IMR-90 (cell line): Measurements from ENCODE around the gene NCOA3. TPM values are rescaled to one million over a fixed set of nuclear protein-coding genes. Genes with fewer than 3 reads are reported as not detected.

Experiments used
- ATAC-seq: fragments of 200-7000 bp; cut with Tn5 transposase; 2 replicates; pipeline ENCODE4 v1.9.1; 2020; ENCODE audit warnings: low read depth, mild to moderate bottlenecking, moderate library complexity
- BruUV-seq: library from RNA; stranded (reverse); fragments of 400-500 nt; replicated peaks from 2 replicates; lab custom pipeline; 2021; lab: Mats Ljungman, UMichigan
- CTCF ChIA-PET: fragments of 300-600 bp; formaldehyde crosslinking; extraction: SDS; loops from one replicate; lab custom pipeline; 2021; ENCODE audit warnings: antibody characterized with exemption; lab: Yijun Ruan, JAX
- POLR2A ChIA-PET: fragments of 300-600 bp; sonication (Branson Sonifier 250); formaldehyde crosslinking; loops from one replicate; lab custom pipeline; 2022; ENCODE audit warnings: antibody characterized with exemption; ENCODE audit not compliant: unreplicated experiment; lab: Charles Lee
- DNase-seq: peaks from one replicate; pipeline ENCODE4 v3.0.0; 2013
- H2AFZ ChIP-seq: replicated peaks from 2 replicates; pipeline ENCODE3; 2013; ENCODE audit warnings: low read length, mild to moderate bottlenecking; ENCODE audit not compliant: poor library complexity
- H2AK5ac ChIP-seq: 2 replicates; pipeline ENCODE4 v1.6.1; 2013; ENCODE audit warnings: low read depth, low read length, inconsistent platforms
- H2AK9ac ChIP-seq: replicated peaks from 2 replicates; pipeline ENCODE3; 2013; ENCODE audit warnings: mild to moderate bottlenecking, low read depth, low read length, moderate library complexity; ENCODE audit not compliant: poor library complexity
- H2BK120ac ChIP-seq: 2 replicates; pipeline ENCODE4 v1.6.1; 2013; ENCODE audit warnings: low read depth, low read length, inconsistent platforms
- H2BK15ac ChIP-seq: 3 replicates; pipeline ENCODE4 v1.6.1; 2013; ENCODE audit warnings: low read depth, low read length, inconsistent platforms
- H2BK20ac ChIP-seq: 2 replicates; pipeline ENCODE4 v1.6.1; 2013; ENCODE audit warnings: low read depth, mild to moderate bottlenecking, inconsistent platforms, low read length, moderate library complexity
- H2BK5ac ChIP-seq: 2 replicates; pipeline ENCODE4 v1.6.1; 2013; ENCODE audit warnings: mild to moderate bottlenecking, low read depth, low read length, inconsistent platforms; ENCODE audit not compliant: poor library complexity, severe bottlenecking
- H3K14ac ChIP-seq: replicated peaks from 2 replicates; pipeline ENCODE4 v1.6.1; 2013; ENCODE audit warnings: low read depth, low read length, inconsistent platforms
- H3K18ac ChIP-seq: 2 replicates; pipeline ENCODE4 v1.6.1; 2013; ENCODE audit warnings: low read depth, low read length, control low read depth
- H3K23ac ChIP-seq: 2 replicates; pipeline ENCODE4 v1.6.1; 2013; ENCODE audit warnings: low read depth, low read length, inconsistent platforms
- H3K27ac ChIP-seq: 2 replicates; pipeline ENCODE4 v1.5.1; 2013; ENCODE audit warnings: mild to moderate bottlenecking, control low read depth, low read length; ENCODE audit not compliant: insufficient read depth
- H3K27me3 ChIP-seq: 2 replicates; pipeline ENCODE4 v1.6.1; 2013; ENCODE audit warnings: low read length; ENCODE audit not compliant: control insufficient read depth, insufficient read depth
- H3K36me3 ChIP-seq: 2 replicates; pipeline ENCODE4 v1.6.1; 2013; ENCODE audit warnings: low read length, mixed read lengths; ENCODE audit not compliant: control insufficient read depth, insufficient read depth
- H3K4ac ChIP-seq: 2 replicates; pipeline ENCODE4 v1.6.1; 2013; ENCODE audit warnings: low read depth, low read length, inconsistent platforms
- H3K4me1 ChIP-seq: 2 replicates; pipeline ENCODE4 v1.6.1; 2013; ENCODE audit warnings: low read length, mixed read lengths; ENCODE audit not compliant: control insufficient read depth, insufficient read depth
- H3K4me2 ChIP-seq: 2 replicates; pipeline ENCODE4 v1.6.1; 2013; ENCODE audit warnings: low read depth, mild to moderate bottlenecking, control low read depth, low read length, moderate library complexity
- H3K4me3 ChIP-seq: 2 replicates; pipeline ENCODE4 v1.5.1; 2013; ENCODE audit warnings: low read depth, mild to moderate bottlenecking, control low read depth, low read length, moderate library complexity; ENCODE audit not compliant: insufficient read depth
- H3K56ac ChIP-seq: 2 replicates; pipeline ENCODE4 v1.6.1; 2013; ENCODE audit warnings: low read length, inconsistent platforms; ENCODE audit not compliant: insufficient read depth; ENCODE audit errors: extremely low read depth
- H3K79me1 ChIP-seq, 2 experiments: 2 replicates each; pipeline ENCODE4 v1.6.1; 2013; ENCODE audit warnings: low read length in 2 of 2, inconsistent platforms in 1 of 2, low read depth in 1 of 2
- H3K9ac ChIP-seq: 2 replicates; pipeline ENCODE4 v1.6.1; 2013; ENCODE audit warnings: low read depth, low read length, control low read depth
- H3K9me1 ChIP-seq: 2 replicates; pipeline ENCODE4 v1.6.1; 2013; ENCODE audit warnings: low read length, inconsistent platforms; ENCODE audit not compliant: insufficient read depth
- H3K9me3 ChIP-seq: 2 replicates; pipeline ENCODE4 v1.6.1; 2013; ENCODE audit warnings: low read length; ENCODE audit not compliant: control insufficient read depth, insufficient read depth
- H4K20me1 ChIP-seq: 2 replicates; pipeline ENCODE4 v1.6.1; 2013; ENCODE audit warnings: low read length, inconsistent platforms; ENCODE audit not compliant: insufficient read depth
- H4K5ac ChIP-seq: 2 replicates; pipeline ENCODE4 v1.6.1; 2013; ENCODE audit warnings: mild to moderate bottlenecking, low read depth, low read length, control low read depth
- H4K8ac ChIP-seq, 2 experiments: 2 replicates each; pipeline ENCODE4 v1.6.1; 2013; ENCODE audit warnings: low read depth in 2 of 2, low read length in 2 of 2, control low read depth in 1 of 2, inconsistent platforms in 1 of 2
- H4K91ac ChIP-seq: 2 replicates; pipeline ENCODE4 v1.6.1; 2013; ENCODE audit warnings: low read depth, low read length, inconsistent platforms; ENCODE audit not compliant: insufficient read depth
- CEBPB ChIP-seq: IDR thresholded peaks from 2 replicates; pipeline ENCODE4 v1.6.1; 2012; ENCODE audit warnings: low read depth, low read length, improper control_type of control experiment
- CHD1 ChIP-seq: IDR thresholded peaks from 2 replicates; pipeline ENCODE4 v1.6.1; 2012; ENCODE audit warnings: low read depth, low read length, improper control_type of control experiment
- MAFK ChIP-seq: IDR thresholded peaks from 2 replicates; pipeline ENCODE4 v1.6.1; 2012; ENCODE audit warnings: low read depth, low read length, improper control_type of control experiment
- MAZ ChIP-seq: IDR thresholded peaks from 2 replicates; pipeline ENCODE4 v1.6.1; 2012; ENCODE audit warnings: low read depth, mild to moderate bottlenecking, low read length, improper control_type of control experiment, moderate library complexity, borderline replicate concordance
- NFE2L2 ChIP-seq: fragments of 150-350 bp; IDR thresholded peaks from 2 replicates; pipeline ENCODE4 v1.6.1; 2016; ENCODE audit warnings: low read depth, mild to moderate bottlenecking, low read length
- RCOR1 ChIP-seq: IDR thresholded peaks from 2 replicates; pipeline ENCODE4 v1.6.1; 2012; ENCODE audit warnings: mild to moderate bottlenecking, low read length, improper control_type of control experiment; ENCODE audit not compliant: insufficient replicate concordance
- RFX5 ChIP-seq: IDR thresholded peaks from 2 replicates; pipeline ENCODE4 v1.8.0; 2012; ENCODE audit warnings: low read depth, mild to moderate bottlenecking, low read length, moderate library complexity
- SMC3 ChIP-seq: fragments of 150-350 bp; IDR thresholded peaks from 2 replicates; pipeline ENCODE4 v1.6.1; 2016; ENCODE audit warnings: low read depth, mild to moderate bottlenecking, antibody characterized with exemption, low read length, moderate library complexity
- WGBS, 2 experiments: methylation state at CpG; one replicate each; pipeline versions ENCODE4 v1.1.5 to v1.1.7; 2013; ENCODE audit warnings: missing lambda C conversion rate in 2 of 2; ENCODE audit not compliant: insufficient read length in 1 of 2; ENCODE audit errors: extremely low coverage in 2 of 2; 5-methylcytosine and 5-hydroxymethylcytosine counted together
- dilution Hi-C: fragments of 300-500 bp; cut with HindIII; formaldehyde crosslinking; loops from one replicate; pipeline ENCODE4 v1.14.3; 2018; ENCODE audit warnings: low sequenced_read_pairs; ENCODE audit not compliant: unreplicated experiment
- in situ Hi-C: fragments of 300-500 bp; cut with MboI; formaldehyde crosslinking; loops from 3 replicates; pipeline ENCODE4 v1.14.3; 2019; ENCODE audit warnings: low sequenced_read_pairs, inconsistent platforms, mixed read lengths
- intact Hi-C: fragments of 100-400 bp; cut with micrococcal nuclease; formaldehyde crosslinking; loops from 2 replicates; pipeline ENCODE4 v1.10.0; 2022
- polyA plus RNA-seq, 3 experiments: library from polyadenylated mRNA; depleted of rRNA; stranded (reverse); fragments of >200 nt; gene quantifications; 2 replicates each; pipeline ENCODE4 v1.2.3, GENCODE V29; 2012; ENCODE audit warnings: low replicate concordance in 1 of 3
- total RNA-seq: library from RNA; depleted of rRNA; stranded (reverse); fragments of >200 nt; gene quantifications from 2 replicates; pipeline ENCODE4 v1.2.3, GENCODE V29; 2012
- TF ChIP-seq, protein P1 (sequence below): conservative IDR thresholded peaks from 2 replicates; pipeline ENCODE4 v1.5.1; 2012; ENCODE audit warnings: mild to moderate bottlenecking, low read depth, low read length, improper control_type of control experiment
- TF ChIP-seq, protein P2 (sequence below): fragments of 150-350 bp; IDR thresholded peaks from 2 replicates; pipeline ENCODE4 v1.6.1; 2017; ENCODE audit warnings: mild to moderate bottlenecking, antibody characterized with exemption, low read length, low read depth

NCOA3 gene
- total and polyA plus RNA-seq, 2 of the 4 experiments (the other 2 are of a cell fraction) = 8.8 to 29.0 TPM

DNA sequence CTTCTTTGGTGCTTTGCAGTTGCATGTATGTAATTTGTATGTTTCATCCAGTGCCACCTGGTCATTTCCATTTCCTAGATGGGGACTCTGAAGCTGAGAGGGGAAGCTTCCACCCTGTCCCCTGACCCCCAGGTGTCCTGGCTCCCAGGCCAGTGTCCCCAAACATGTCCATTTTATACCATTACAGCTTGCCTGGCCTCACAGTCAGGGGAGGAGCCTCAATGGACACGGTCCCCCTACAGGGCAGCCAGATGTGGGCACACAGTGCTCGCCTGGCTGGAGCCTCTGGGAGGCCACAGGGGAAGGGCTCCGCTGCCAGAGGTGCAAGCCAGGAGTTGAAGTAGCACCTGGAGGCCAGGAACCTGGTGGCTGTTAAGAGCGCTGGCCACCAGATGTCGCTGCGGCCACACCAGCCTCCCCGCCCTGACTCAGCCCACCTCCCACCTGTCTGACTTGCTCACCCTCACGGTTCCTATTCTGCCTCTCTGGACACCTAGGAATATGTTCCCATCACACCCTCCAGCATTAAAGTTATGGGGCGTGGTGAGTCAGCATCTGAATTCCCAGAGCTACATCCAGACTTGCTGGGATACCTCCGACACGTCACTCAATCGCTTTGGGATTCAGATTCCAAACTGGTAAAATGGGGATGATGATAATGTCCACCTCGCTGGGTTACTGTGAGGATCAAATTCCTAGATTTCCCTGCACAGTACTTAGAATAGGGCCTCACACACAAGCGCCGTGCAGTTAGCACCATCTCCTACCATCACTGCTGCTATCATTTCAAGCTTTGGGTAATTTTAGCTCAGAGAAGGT, 176.2 kb downstream of the NCOA3 start (continued):
- no peak for TF ChIP-seq CEBPB
- TF ChIP-seq, protein P1, sequence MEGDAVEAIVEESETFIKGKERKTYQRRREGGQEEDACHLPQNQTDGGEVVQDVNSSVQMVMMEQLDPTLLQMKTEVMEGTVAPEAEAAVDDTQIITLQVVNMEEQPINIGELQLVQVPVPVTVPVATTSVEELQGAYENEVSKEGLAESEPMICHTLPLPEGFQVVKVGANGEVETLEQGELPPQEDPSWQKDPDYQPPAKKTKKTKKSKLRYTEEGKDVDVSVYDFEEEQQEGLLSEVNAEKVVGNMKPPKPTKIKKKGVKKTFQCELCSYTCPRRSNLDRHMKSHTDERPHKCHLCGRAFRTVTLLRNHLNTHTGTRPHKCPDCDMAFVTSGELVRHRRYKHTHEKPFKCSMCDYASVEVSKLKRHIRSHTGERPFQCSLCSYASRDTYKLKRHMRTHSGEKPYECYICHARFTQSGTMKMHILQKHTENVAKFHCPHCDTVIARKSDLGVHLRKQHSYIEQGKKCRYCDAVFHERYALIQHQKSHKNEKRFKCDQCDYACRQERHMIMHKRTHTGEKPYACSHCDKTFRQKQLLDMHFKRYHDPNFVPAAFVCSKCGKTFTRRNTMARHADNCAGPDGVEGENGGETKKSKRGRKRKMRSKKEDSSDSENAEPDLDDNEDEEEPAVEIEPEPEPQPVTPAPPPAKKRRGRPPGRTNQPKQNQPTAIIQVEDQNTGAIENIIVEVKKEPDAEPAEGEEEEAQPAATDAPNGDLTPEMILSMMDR = peak; percentile 65

DNA sequence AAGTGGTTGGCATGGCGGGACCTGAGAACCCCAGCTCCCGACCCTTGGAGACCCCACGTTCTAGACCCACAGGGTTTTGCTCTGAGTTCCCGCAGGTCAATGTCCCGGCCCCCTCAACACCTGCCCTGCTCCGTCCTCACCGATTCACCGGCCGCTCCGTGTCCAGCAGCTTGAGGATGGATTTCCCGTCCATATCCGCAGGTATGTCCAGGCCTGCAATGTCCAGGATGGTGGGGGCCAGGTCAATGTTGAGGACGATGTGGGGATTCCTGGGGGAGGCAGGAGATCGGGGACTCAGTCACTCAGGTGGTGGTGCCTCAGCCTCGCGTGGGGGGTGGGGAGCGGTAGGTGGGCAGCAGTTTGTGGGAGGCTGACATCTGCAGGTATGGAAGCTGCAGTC, 176.8 kb downstream of the NCOA3 start:
- H4K5ac ChIP-seq = no peak overlapping the region
- DNase-seq (no peak), ATAC-seq (no peak)
- H3K4me2 ChIP-seq = no peak overlapping the region
- no peaks in the 10 kb centered on the region for H3K9me3 ChIP-seq
- dilution Hi-C loops (no loop called here), in situ Hi-C loops (no loop called here), intact Hi-C loops (loop anchor here (2.0 to 5.0 kb wide), 2 partner anchors 109 to 616 kb away; partner anchors contain the start of gene SULF2)
- no peak overlapping the region for H3K23ac ChIP-seq
- H3K9ac ChIP-seq = no peak overlapping the region
- H3K4ac ChIP-seq = no peak overlapping the region
- no peak overlapping the region for H3K56ac ChIP-seq
- CTCF ChIA-PET = interaction anchor here (0.8 to 1.1 kb wide), 2 partner anchors 617 to 798 kb away, joined by 3 to 6 read pairs; no protein-coding TSS in a partner anchor
- no TSS peak for BruUV-seq
- H2BK5ac ChIP-seq = no peak overlapping the region
- H4K20me1 ChIP-seq = no peaks in the 10 kb centered on the region
- no peak overlapping the region for H3K18ac ChIP-seq
- no peak overlapping the region for H2AFZ ChIP-seq
- no CpG with 5 or more reads among the region's 17 CpGs for WGBS, 2 experiments
- H3K27me3 ChIP-seq = peaks cover 4% of the 10 kb centered on the region; the same call in 1 of the 2 replicates
- TF ChIP-seq CHD1 (no peak), MAZ (no peak), NFE2L2 (no peak), RFX5 (no peak), MAFK (no peak), RCOR1 (no peak), SMC3 (no peak)
- TF ChIP-seq, protein P2, sequence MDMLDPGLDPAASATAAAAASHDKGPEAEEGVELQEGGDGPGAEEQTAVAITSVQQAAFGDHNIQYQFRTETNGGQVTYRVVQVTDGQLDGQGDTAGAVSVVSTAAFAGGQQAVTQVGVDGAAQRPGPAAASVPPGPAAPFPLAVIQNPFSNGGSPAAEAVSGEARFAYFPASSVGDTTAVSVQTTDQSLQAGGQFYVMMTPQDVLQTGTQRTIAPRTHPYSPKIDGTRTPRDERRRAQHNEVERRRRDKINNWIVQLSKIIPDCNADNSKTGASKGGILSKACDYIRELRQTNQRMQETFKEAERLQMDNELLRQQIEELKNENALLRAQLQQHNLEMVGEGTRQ = no peak
- TF ChIP-seq, protein P1 = no peak
- no peak overlapping the region for H3K27ac ChIP-seq
- no peaks in the 10 kb centered on the region for H3K36me3 ChIP-seq
- POLR2A ChIA-PET = no interaction called here
- no peaks in the 10 kb centered on the region for H3K79me1 ChIP-seq
- H2AK5ac ChIP-seq = no peak overlapping the region
- H2AK9ac ChIP-seq = no peak overlapping the region
- H4K8ac ChIP-seq = no peak overlapping the region
- H2BK15ac ChIP-seq = no peak overlapping the region
- no peak overlapping the region for H2BK120ac ChIP-seq
- no peak overlapping the region for H2BK20ac ChIP-seq
- no peak overlapping the region for H3K4me3 ChIP-seq
- H3K14ac ChIP-seq = no peak overlapping the region
- no peak overlapping the region for H4K91ac ChIP-seq
- H3K9me1 ChIP-seq = no peaks in the 10 kb centered on the region; the same call in 1 of the 2 replicates
- no peaks in the 10 kb centered on the region; the same call in 1 of the 2 replicates for H3K4me1 ChIP-seq
